Measurements from ENCODE around the gene TGFBR2.

The TGFBR2 gene

GRCh38 chr3:30695302-30696061 is 89.1 kb downstream of the TGFBR2 start:
- no peak for DNase-seq

- no peak for DNase-seq
Observed at GRCh38 chr3:30696403-30696819, 90.0 kb downstream of the TGFBR2 start.

- DNase-seq = no peak
Observed at GRCh38 chr3:30696896-30697295, 90.5 kb downstream of the TGFBR2 start.

GRCh38 chr3:30698549-30698948 is 92.1 kb downstream of the TGFBR2 start:
- no peak for DNase-seq

DNA sequence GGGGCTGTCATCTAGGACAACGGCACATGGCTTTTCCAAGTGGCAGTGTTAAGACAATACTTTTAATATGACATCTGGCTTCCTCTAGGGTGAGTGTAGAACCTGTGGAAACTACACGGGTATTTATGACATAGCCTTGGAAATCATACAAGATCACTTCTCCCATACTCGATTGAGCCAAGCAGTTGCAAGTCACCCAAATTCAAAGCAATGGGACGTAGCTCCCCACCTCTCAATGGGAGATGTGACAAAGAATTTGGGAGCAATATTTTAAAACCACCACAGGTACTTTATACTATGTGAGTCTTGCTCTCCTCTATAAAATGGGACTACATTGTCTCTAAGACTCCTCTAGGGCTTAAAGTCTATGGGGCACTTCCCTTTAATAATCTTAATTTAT is 93.5 kb downstream of the TGFBR2 start:
- no peak for DNase-seq

DNA sequence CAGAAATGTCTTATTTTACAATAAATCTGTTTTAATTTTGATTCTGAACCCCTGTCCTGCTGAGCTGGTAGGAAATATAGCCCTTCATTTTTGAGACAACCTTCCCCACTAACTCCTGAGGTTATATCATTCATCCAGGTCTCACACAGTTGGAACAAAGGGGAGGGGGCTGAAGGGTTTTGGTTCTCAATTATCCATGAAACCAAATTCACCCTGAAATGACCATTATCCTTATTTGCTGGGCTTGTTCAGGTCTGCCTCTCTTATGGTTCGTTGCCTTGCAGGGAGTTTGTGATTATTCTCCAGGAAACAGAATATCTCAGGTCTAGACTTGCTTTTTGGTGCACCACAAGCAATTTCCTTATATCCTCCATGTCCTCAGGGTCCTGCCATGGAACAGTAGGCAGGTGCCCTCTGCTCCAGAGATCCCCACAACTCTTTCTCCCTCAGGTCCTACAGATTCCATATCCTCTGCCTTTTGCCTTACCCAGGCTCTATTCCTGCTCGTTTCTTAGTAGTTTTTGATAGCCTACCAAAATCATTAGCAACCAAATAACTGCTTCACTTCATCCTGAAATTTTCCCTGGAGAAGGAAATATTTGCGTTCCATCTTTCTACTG is 94.4 kb downstream of the TGFBR2 start:
- no peak for DNase-seq

DNA sequence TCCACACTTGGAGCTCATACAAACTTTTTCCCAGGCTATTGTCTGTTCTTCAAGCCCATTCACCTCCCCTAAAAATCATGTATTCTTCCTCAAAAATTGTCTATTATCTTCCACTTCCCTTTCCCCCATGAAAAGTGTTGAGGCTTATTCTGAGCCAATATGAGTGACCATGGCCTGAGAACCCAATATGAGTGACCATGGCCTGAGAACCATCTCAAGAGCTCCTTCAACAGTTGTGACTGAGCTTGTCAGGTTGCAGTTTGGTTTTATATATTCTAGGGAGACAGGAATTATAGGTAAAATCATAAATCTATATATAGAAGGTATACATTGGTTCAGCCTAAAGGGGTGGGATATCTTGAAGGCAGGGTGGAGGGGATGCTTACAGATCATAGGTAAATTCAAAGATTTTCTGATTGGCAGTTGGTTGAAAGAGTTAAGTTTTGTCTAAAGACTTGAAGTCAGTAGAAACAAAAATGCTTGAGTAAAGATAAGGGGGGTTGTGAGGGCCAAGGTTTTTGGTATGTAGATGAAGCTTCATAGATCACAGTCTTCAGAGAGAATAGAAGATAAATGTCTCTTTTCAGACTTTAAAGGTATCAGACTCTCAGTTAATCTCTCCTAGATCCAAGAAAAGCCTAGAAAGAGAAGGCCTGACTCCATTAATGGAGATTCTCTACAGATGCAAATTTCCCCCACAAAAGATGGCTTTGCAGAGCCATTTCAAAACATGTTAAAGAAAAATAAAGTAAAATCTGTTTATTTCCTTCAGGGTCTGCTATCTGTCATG is 95.8 kb downstream of the TGFBR2 start:
- no peak for DNase-seq

DNA sequence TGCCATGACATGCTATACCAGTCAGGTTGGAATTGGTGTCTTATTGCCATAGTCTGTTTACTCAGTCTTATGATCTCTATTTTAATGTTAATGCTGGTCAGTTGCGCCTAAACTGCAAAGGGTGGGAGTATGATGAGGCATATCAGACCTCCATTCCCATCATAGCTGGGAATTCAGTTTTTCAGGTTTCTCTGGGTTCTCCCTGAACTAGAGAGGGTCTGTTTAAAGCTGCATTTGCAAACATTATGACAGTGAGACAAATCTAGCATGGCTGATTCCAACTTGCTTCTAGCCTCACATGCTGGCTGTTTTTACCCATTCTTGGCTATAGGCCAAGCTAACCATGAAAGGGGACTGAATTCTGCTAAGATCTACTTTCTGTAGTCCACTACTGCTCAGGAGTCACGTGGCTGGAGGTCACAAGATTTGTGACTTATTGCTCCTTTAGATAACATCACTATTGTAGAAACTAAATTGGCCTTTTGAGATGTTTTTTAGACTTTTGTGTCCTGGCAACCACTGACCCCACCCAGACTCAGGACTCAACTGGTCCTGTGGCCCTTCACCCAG is 96.5 kb downstream of the TGFBR2 start:
- no peak for DNase-seq

DNA sequence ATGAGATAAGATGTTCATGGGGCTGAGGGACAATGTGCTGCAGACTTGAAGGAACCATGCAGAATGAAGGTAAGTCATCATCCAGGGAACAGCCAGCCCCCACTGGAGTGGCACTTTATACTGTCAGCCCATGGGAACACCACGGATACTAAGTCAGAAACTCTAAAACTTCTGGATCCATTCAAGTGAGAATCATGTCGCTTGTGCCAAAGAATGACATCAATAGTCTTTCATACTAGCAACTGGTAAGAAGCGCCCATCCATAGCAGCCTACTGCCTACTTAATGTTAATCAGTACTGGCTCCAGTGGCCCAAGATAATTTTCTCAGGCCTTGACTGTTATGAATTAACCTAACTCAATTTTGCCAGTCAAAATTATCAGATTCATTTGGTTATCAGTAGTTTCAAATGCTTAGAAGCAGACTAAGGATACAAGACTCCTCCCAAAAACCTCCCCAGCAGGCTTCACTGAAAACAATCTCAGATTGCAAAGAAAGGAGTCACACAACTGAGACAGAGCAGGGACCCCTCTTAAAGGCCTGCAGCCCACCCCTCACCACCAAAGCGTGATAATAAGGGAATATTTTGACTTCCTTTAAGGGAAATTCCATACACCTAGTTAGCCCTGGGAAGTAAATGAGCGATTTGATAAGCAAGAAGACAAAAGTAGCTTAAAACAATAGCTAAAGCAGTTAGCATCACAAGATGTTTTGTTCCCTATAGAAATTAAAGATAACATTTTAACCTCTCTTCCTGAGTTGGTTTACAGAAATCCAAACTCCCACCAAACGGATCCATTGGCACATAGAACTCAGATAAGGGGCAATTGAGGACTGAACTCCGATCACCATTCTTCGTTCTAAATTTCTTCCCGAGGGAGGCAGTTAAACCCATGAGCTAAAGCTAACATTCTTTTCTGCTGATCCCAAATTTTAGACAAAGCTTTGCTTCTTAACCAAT is 98.8 kb downstream of the TGFBR2 start:
- no peak for DNase-seq

GRCh38 chr3:30707825-30708224 is 101.4 kb downstream of the TGFBR2 start:
- DNase-seq = no peak

DNA sequence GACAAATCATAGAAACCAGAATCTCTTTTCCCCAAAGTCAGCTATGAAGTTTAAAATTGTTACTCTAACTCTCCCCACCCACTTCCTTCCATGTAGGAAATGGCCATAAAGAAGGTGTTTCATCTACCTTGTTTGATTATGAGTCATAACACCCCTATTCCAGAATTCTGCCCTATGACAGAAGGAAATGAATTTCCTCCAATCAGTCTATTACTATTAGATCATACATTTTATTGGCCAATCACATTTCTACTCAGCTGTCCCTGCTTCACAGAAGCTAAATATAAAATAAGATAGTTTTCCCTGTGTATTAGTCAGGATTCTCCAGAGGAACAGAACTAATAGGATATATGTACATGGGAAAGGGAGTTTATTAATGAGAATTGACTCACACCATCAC is 102.1 kb downstream of the TGFBR2 start:
- no peak for DNase-seq

- no peak for DNase-seq
Observed at GRCh38 chr3:30710017-30710416, 103.6 kb downstream of the TGFBR2 start.

GRCh38 chr3:30711151-30711550 is 104.8 kb downstream of the TGFBR2 start:
- DNase-seq = no peak

- no peak for DNase-seq
Observed at GRCh38 chr3:30711867-30712266, 105.5 kb downstream of the TGFBR2 start.

DNA sequence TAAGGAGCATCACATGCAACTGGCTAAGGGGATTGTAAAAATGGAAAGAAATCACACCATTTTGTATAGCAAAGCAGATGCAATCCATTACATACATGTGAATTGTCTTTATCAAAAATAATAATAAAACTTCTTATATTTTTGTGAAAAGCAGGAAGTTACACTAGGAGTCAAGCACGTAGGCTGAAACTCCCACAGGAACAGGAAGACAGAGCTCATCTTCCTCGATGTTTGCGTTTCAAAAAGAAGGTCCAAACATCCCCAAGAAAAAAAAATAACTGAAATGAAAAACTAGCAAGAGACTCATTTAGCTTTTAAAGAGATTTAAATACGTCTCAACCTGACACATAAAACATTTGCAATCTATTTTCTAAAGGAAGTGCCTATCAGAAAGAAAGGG is 106.6 kb downstream of the TGFBR2 start:
- no peak for DNase-seq

DNA sequence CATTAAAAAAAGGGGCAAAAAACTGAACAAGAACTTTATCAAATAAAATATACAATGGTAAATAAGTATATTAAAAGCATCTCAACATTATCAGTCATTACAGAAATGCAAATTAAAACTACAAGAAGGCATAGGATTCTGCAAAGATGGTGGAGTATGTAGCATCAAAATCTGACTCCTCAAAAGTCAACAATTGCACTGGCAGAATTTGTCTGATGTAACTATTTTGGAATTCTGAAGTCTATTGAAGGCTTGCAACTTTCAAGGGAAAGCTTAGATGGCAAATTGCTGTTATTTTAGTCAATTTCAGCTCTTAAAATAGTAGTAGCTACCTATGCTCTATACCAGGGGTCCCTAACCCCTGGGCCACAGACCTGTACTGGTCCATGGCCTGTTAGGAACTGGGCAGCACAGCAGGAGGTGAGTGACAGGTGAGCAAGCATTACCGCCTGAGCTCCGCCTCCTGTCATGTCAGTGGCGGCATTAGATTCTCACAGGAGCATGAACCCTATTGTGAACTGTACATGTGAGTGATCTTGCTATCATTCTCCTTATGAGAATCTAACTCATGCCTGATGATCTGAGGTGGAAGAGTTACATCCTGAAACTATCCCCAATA is 107.6 kb downstream of the TGFBR2 start:
- no peak for DNase-seq

DNA sequence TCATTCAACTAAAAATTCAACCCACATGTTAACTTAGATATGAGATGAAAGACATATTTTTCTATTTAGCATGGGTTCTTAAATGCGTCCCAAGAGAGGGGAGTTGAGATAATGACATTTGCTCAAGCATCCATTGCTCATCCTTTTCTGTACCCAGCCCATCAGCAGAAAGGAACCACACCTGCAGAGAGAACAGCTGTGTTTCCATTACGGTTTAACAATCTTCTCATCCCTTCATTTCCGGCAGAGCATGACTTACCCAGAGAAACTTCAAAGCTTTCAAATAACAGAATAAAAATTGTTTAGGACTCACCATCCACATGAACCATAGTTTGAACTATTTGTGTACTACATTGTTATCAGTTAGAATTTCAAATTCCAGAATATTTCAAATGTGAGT is 113.1 kb downstream of the TGFBR2 start:
- DNase-seq = no peak

GRCh38 chr3:30720586-30721313 is 114.3 kb downstream of the TGFBR2 start:
- peak; percentile 55 for DNase-seq

- no peak for DNase-seq
Observed at GRCh38 chr3:30721314-30721634, 114.9 kb downstream of the TGFBR2 start.

GRCh38 chr3:30723211-30723610 is 116.8 kb downstream of the TGFBR2 start:
- DNase-seq = no peak

GRCh38 chr3:30724863-30725262 is 118.5 kb downstream of the TGFBR2 start:
- DNase-seq = no peak
